GM21723 (cell line): ENCODE measurements around the gene ABCA2.

Experiments
- ATAC-seq: cut with Tn5 transposase; IDR thresholded peaks from one replicate; pipeline ENCODE4 v1.9.1; 2021; ENCODE audit warnings: mild to moderate bottlenecking, moderate library complexity; ENCODE audit not compliant: unreplicated experiment

The ABCA2 gene

DNA sequence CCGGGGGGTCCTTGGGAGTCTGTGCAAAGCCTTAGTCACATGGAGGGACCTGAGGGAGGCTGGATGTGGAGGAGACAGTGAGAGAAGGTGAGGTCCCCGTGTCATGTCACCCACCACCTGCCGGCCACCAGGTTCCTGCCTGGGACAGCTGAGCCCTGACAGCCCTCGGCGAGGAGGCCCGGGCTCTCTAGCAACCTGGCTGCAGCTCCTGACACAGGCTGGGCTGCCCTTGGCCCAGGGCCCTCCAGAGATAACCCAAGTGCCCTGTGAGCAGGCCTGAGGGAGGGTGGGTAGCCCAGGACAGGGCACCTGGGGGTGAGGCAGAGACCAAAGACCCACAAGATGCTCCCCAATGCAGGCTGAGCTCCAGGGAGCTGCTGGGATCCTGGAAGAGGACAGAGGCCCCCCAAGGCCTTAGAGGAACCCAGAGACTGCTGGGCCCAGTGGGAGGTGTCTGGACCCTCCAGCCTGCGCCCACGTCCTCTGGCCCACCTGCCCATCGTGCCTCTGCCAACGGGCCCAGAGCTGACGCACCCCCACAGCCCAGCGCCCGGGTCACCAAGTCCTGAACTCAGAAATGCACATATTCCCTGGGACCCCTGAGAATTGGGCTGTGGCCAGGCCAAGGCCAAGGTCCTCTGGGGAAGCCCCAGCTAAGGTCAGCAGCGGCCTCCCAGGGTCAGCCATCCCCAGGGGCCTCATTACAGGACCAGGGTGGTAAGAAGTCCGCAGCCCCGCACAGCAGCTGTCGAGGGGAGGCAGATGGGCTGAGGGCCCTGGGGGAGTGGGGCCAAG is 59.5 kb downstream of the ABCA2 start:
- no peak for ATAC-seq

GRCh38 chr9:136965771-136966484 is 62.1 kb downstream of the ABCA2 start:
- ATAC-seq: no peak

DNA sequence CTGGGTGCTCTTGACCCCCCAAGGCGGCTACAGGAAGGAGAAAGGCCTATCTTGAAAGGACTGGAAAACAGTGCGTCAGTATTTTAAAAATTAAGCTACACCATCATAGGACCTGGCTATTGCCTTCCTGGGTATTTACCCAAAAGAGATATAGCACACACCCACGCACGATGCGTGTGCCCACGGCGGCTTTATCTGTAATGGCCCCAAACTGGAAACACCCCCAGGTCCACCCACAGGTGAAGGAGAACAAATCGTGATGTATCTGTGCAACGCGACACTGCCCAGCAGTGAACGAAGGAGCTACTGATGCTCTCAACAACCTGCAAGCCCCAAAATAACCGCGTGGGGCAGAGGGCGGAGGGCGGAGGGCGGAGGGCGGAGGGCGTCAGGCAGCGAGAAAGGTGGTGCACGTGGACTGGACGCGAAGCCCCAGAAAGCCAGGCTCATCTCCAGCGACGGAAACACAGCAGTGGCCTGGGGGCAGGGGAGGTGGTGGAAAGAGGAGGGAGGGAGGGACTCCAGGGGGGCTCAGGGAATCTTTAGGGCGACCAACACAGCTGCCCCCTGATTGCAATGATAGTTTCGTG is 63.1 kb downstream of the ABCA2 start:
- ATAC-seq: no peak

GRCh38 chr9:136964171-136964689 is 63.8 kb downstream of the ABCA2 start:
- no peak for ATAC-seq

DNA sequence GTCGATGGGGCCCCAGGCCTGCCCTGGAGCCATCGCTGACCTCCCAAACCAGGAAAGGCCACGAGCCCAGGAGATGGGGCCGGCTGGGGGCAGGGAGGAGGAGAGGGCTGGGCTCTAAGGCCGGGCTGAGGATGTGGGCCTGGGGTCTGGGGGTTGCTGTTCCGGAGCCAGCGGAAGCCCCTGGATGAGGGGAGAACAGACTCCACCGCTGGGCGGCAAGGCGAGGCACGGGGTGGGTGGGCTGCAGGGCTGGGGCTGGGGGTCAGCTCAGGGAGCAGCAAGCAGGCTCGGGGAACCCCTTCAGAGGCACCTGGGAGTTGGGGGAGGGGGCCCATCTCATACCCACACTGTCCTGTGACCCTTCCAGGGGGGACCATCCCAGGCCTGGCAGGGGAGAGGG is 64.3 kb downstream of the ABCA2 start:
- no peak for ATAC-seq

DNA sequence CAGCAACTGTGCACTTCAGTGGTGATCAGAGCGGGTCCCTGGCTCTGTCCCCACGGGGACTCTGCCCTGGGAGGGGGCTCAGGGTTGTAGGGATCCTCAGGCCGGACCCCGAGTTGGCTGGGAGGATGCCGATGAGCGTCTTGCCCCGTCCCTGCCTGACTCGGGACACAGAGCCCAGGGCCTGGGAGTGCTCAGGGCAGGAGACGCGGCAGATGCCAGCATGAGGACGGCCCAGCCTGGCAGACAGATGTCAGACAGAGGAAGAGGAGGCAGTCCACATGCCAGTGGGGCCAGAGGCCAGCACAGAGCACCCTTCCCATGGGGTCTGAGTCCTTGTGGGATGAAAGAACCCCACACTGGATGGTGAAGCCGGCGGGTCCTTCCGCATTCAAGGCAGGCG is 64.7 kb downstream of the ABCA2 start:
- ATAC-seq: no peak

DNA sequence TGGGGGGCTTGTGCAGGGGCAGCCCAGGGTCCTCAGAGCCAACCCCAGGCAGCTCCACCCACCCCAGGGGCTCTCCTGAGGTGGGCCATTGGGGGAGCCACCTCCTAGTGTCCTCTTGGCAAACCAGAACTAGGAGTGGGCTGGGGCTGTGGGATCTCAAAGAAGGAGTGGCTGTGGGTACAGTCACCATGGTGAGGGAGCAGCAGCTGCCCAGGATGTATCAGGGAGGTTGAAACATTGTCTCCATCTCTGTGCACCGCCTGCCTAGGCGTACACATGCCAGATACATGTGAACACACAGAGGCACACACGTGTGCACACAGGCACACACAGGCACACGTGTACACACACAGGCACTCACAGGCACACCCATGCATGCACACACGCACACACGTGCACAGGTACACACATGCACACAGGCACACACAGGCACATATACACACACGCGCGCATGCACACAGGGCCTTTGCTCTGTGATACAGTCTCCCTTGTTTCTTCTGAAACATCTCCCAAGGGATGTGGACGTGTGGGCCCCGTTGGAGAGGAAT is 65.3 kb downstream of the ABCA2 start:
- ATAC-seq: no peak

DNA sequence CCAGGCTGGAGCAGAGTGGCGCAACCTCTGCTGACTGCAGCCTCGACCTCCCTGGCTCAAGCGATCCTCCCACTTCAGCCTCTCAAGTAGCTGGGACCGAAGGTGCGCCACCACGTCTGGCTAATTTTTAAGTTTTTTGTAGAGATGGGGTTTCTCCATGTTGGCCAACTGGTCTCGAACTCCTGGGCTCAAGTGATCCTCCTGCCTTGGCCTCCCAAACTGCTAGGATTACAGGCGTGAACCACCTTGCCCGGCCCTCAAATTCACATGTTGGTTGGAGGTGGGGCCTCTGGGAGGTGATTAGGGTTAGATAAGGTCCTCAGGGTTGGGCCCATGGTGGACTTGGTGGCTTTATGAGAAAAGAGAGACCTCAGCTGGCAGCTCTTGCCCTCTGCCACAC is 65.9 kb downstream of the ABCA2 start:
- ATAC-seq: no peak

GRCh38 chr9:136961279-136962065 is 66.6 kb downstream of the ABCA2 start:
- ATAC-seq: no peak

DNA sequence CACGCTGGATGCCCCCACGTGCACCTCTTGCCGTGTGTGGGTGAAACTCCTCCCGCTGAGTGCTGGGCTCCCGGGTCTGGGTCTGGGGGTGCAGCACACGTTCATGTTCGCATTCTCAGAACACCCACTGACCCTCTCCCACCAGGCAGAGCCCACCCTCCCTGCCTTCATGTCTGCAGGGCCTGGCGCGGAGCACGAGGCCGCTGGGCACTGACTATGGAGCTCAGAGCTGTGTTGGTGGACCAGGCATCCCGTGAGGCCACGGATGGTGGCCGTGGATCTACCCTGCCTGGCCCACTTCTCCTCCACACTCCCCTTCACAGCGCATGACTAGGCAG is 67.1 kb downstream of the ABCA2 start:
- ATAC-seq: no peak

GRCh38 chr9:136960212-136960937 is 67.7 kb downstream of the ABCA2 start:
- no peak for ATAC-seq

DNA sequence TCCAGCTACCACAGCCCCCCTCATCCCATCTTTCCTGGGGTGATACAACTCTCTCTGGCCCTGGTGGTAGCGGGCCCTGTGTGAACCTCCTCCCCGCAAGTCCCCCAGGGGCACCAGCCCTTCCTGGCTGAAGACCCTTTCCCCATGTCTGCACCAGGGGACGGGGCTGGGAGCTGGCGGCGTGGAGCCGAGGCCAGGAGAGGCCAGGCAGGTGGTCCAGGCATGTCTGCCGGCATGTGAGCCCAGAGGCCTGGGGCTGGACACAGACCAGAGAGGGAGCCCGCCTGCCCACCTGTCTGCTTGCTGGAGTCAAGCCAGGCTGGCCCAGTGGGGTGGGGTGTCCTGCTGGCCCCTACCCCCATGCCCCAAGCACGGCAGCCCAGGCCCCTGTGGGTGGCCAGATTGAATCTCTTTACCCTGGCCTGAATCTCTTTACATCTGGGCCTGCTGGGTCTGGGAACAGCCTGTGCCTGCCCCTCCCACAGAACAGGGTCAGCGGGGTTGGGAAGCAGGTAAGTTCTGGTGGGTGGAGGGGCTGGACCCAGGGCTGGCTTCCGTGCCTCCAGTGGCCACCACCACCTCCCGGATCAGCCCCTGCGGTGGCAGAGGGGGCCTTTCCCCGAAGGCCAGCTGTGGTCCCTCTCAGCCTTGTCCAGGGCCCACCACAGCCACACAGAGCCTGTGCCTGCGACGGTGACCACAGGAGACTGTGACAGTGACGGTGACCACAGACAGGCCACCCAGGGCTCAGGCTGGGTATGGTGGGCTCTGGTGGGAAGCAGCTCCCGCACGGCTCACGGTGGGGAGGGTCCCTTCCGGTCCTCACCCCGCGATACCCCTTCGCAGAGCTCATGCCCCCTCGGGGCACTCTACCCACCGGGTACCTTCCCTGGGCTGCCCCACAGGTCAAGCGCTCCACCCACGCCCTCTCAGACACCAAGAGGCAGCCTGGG is 68.9 kb downstream of the ABCA2 start:
- no peak for ATAC-seq

DNA sequence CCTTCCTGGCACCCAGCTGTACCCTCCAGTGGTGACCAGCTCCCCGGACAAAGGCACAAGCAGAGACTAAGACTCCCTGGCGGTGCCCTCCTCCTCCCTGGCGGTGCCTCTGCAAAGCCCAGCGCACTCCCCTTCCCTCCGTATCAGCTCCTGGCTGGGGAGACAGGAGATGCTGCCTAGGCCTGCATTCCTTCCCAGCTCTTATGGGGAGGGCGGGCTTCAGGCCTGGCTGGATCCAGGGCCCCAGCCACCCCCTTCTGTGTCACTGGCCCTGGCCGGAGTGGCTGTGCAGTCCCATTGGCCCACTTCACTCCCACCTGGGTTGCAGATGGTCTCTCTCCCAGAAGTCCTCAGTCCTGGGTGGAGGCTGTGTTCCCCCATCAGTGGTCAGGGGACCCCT is 69.6 kb downstream of the ABCA2 start:
- ATAC-seq: no peak

DNA sequence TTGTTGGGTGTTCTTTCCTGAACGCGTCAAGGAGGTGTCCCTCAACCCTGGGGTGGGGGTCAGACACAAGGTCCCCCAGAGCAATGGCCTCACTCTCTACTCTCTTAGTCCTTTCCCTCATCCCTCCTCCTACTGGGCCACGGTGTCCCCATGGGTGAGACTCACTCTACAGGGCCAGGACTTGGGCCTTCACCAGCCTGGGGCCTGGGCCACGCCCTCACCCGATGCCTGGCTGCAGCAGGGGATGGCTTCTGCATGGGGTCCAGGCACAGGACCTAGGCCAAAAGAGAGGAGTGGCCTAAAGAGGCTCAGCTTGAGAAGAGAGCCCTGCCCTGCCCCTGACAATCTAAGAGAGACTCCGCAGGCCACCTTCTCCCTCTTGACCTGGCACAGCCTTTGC is 70.1 kb downstream of the ABCA2 start:
- no peak for ATAC-seq

DNA sequence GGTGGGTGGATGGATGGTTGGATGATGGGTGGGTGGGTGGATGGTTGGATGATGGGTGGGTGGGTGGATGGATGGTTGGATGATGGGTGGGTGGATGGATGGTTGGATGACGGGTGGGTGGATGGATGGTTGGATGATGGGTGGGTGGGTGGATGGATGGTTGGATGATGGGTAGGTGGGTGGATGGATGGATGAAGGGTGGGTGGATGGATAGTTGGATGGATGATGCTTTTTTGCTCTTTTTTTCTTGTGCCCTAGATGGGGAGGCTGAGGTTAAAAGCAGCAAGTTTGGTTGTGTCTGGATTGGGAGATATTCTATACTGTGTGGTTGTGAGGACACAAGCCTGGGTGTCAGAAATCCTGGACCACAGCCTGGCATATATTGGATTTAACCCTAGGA is 70.6 kb downstream of the ABCA2 start:
- ATAC-seq: no peak
